Stimulated activated CD8-positive, alpha-beta memory T cell treated with anti-CD3 and anti-CD28 coated beads, Interleukin-15, amount 100 ng/mL, for 48 hours (primary cell): Measurements from ENCODE around the gene SIX3.
A peak's percentile ranks its signal among the peaks of the same experiment; 100 is the strongest.

ENCODE experiments used
- DNase-seq, 2 donors: peaks; one replicate each; pipeline ENCODE4 v3.0.0-alpha.2; 2020; ENCODE audit warnings: low read depth in 2 of 2

SIX3 gene

DNA sequence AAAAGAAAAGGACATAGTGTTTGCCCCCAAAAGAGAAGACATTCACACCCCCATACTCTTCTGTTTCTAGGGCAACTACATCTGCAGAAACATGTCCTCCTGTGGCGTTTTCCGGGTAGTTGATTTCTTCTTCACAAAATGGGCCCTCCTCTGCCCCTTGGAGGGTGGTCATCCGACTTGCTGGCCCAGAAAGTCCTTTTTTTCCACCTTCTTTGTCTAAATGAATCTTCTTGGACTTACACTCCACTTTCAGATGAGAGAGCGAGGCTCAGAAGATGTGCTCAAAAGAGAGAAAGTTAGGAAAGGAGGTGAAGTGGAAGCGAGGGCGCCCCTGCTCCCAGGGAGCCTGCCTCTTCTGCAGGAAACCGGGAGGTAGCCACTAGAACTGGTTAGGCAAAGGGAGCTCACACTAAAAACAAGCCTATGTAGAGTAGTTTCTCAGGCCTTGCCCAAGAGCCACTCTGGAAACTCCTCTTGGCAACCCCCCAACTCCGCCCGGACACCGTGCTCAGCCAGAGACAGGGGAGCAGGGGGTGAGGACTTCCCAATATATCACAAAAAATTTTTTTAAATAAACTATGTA, 10.2 kb upstream of the SIX3 start:
- no peak for DNase-seq

DNA sequence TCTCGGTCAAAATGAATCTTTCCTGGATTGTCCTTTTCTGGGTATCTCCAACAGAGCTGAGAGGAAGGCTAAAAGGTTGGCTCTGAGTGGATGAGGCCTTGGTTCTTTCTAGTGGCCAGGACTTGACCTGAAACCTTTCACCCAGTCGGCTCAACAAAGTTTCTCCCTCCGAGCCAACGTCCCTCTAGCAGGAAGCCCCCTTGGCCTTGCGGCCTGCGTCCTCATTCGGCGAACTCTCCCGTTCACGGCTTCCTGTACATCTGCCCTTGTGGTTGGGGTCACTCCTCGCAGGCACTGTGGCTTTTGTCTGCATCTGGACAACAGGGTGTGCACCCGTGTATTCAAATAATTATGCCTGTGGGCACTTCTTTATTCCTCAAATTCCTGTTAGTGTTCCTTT, 9.4 kb upstream of the SIX3 start:
- no peak for DNase-seq

DNA sequence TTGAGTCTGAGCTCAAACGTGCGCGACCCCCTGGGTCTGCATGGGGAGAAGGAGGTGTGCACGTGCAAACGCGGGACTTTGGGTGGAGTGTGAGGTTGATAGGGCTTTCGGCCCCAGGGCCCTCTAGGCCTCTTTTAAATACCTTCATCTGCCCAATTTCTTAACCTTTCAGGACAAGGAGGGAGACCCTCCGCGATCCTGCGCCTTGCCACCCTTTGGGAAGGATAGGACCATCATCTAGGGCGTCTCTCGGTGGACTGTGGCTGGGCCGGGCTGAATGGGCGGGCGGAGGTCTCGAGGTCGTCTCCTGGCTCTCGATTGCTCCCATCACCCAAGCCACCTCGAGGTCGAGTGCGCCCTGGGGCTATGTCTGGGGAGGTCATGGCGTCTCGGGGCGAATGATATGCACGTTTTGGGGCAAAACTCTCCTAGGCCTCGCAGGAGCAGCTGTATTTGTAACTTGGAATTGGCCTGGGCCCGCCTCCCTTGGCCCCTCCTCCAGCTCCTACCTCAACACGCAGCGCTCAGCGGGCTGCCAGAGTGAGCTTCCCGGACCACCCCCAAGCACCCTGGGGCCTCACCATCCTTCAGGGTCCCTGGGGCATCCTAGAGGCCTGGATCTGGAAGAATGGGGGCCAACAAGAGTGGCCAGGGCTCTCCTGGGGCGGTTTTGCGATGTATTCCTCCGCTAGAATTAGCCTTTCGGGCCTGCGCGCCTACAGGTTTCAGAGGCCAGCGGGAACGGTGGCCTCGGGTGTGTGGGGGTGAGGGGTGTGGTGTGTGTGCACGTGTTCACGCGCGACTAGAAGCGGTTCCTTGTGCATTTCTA, 8.7 kb upstream of the SIX3 start:
- DNase-seq = no peak

DNA sequence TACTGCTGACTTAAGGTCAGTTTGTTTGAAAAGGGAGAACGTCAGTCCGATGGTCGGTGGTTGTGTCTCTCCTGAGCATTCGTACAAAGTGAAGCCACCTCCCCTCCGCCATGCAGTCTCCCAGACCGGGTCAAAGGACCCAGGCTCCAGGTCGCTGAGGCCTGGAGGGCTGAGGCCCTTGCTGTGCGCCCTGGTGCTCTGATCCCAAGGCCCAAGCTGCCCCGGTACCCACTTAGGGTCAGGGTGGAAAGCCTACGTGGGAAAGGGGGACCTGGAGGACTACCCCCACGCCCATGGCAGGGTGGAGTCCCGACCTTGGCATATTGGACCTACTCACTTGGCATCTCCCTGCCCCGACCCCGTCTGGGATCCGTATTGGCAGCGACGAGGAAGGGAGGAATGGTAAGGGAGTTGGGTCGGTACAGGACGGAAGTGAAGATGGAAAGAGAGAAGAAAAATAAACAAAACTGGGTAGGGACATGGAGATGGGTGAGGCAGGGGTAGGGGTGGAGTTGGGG, 8.0 kb upstream of the SIX3 start:
- no peak for DNase-seq

DNA sequence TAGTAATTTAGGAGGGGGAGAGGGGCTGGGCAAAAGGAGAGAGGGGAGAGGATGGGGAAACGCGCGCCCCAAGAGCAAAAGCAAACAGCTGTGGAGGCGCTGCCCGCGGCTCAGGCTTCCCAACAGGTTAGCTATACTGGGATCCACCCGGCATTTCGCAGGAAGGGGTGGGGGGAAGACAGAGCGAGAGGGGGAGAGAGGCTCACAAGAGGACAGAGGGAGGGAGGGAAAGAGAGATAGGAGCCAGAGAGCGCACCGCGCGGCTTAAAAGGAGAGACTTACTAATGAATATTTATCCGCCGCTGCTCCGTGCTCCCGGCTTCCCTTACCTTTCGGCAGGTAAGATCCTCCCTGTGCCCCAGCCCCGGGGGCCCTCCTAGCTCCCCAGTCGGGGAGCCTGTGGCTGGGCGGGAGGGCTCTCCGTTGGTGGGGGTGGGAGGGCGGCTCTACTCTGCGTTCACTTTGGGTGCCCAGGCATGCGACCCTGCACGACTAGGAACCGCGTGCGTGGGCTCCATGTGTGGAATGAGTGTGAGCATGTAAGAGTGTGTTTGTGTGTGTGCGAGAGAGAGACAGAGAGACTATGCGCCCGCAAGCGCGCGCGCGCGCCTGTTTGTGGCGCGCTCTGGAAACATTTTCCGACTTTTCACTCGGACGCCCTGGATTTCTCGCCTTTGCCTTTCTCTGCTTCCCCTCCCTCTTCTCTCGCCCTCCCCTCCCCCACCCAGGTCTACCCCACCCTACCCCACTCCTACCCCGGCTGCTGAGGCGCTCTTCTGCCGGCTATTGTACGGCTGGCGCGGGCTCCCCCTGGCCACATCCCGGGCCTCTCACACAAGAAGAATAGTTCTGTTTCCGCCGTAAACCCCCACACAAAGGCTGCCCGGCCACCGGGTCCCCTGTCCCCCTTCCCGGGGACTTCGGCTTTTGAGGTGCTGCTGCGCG, 7.2 kb upstream of the SIX3 start:
- no peak for DNase-seq

DNA sequence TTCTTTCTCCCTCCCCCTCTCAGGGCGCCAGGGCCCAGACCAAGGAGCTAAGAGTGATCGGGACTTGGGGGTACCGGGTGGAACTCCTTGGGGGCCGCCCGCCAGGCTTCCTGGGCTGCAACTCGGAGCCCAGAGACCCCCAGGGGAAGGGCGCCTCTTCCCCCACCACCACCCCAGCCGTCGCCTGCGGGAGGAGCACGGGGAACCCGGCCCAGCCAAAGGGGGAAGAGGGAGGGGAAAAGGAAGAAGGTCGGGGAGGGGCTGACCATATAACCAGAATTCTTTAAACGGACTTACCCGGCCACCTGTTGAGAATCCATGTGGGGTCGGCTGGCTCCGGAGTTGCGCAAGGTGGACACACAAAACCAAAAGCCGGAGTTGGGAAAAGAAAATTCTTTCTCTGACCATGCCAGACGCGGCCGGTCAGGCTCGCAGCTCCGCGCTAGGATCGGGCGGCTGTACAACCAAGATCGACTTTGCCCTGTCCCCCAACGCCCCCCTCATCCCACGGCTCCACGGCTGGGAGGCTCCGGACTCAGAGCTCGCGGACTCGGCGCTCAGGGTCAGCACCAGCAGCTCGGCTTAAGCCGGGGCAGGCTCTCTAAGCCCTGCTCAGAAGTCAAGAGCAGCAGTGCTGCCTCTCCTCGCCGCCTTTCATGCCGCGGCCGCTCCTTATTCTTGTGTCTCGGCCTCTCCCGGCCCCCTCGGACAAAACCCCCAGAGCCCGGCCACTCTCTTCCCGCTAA, 6.3 kb upstream of the SIX3 start:
- no peak for DNase-seq

DNA sequence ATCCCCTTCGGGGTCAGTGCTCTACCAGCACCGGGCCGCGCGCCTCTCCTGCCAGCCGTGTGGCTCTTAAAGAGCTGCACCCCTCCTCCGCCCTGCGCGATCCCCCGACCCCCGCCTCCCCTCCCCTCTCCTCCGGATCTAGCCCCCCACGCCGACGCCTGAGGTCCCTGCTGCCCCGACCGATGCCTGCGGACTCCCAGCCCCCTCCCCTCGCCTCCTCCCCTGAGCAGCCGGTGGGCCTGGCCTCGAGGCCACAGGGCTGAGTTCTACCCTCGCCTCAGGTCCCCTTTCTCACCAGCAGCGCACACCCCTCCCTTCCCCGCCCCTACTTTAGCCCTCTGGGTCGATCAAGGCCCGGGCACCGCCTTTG, 5.8 kb upstream of the SIX3 start:
- no peak for DNase-seq

DNA sequence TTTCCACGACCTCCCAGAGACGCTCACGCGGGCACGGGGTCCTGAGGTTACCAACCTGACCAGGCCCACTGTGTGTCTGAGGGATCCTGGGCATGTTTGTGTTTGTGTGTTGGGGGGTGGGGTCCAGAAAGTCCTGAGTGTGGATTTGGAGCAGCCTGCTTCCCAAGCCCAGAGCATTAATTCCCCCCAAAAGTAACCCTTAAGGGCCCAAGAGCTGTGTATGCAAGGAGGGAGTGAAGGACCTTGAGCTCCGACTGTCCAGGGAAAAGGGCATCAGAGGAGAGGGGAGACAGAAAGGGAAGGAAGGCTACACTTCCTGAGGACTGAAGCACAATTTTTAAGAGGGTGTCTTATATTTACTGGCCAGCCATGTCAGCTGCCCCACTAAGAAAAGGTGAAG, 5.2 kb upstream of the SIX3 start:
- DNase-seq = no peak

DNA sequence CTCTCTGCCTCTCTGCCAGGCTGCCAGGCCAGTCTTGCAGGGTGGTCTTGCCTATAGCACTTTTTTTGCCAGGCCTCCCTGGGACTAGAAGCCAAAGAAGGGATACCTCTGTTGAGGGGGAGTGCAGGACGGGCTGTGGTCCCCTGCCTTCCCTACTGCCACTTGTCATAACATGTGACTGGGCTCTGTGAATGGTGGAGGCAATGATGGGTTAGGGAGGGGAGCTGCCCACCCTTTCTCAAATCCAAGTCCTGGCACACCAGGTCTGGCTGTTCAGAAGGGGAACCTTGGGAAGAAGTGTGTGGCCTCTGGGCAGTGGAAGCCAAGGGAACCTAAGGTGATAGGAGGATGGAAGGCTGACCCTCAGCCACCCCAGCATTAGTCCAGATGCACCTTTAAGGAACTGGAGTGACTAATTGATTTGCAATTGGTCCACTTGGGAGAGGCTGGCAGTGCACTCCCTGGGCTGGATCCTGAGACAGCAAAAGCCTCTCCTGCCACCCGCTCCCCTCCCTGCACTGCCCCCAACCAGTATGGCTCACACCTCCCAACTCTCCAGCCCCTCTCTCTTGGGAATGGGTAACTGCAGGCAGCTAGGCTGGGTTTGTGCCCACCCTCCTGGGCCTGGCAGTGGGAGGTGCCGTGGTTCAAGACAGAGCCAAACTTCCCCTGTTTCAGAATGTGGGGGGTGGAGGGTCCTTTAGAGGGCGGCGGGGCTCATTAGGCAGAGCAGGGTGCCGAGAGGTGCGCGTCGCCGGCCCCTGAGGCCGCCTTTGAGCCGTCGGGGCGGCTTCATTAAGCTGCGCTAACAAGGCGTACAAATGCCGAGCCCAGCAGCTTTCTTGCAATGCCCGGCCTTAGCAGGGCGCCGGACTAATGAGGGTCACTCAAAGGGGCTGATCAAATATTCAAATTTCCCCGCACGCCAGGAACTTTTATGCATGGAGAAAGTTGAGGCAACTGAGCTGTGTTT, 4.5 kb upstream of the SIX3 start:
- DNase-seq = no peak

DNA sequence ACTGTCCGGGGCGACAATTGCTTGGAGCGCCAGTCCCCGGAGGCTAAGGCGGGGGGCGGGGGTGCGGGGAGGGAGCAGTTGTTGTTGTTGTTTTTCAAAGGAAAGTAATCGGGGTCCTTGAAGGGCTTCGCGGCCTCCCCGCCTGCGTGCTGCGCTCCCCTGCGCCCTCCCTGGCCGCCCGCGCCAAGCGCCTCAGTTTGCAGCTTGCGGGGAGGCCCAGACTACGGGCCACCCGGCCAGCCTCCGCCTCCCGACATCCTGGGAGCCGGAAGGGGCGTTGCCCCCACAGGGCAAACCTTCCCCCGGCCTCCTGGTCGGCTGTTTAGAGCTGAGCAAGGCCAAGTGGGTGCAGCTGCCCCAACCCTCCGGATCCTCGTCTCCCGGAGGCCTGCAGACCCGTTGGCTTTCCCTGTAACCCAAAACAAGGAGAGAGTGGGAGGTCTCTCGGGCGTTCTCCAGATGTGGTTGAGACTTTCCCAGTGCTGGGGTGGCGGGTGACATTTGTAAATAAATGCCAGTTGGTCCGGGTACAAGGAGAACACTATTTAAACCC, 3.7 kb upstream of the SIX3 start:
- DNase-seq = peak; percentile 34 to 41

DNA sequence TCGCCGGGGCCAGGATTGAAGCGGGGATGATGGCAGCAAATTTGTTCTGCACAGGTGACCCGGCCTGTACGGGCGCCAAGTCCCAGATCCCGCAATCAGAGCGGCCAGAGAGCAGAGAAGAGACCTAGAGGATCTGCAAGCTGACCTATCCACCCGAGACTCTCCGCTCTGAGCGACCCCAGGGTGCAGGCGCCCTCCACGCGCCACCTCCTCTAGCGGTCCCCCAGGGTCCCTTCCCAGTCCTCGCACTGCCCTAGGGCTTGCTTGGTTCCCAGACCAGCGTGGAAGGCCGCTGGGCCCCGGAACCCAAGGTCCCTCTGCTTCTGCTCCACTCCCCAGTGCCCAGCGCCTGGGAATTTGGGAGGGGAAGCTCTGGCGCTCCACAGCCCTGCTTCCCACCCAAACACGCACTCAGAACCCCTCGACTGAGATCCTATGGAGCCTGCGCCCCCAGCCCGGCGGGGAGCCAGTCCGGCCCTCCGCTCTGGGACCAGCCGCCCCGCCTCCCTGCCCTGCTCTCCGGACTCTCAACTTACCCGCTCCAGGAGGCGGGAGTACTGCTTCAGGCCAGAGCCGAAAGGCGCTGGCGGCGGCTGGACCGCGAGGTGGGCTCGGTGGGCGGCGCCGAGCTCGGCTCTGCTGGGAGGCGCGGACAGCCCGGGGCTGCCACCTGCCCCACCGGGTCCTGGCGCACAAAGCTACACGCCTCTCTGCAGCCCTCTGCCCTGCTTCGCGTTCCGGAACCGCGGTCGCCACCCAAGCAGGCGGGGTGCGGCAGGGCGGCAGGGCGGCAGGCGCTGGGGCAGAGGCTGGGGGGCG, 3.0 kb upstream of the SIX3 start:
- no peak for DNase-seq

DNA sequence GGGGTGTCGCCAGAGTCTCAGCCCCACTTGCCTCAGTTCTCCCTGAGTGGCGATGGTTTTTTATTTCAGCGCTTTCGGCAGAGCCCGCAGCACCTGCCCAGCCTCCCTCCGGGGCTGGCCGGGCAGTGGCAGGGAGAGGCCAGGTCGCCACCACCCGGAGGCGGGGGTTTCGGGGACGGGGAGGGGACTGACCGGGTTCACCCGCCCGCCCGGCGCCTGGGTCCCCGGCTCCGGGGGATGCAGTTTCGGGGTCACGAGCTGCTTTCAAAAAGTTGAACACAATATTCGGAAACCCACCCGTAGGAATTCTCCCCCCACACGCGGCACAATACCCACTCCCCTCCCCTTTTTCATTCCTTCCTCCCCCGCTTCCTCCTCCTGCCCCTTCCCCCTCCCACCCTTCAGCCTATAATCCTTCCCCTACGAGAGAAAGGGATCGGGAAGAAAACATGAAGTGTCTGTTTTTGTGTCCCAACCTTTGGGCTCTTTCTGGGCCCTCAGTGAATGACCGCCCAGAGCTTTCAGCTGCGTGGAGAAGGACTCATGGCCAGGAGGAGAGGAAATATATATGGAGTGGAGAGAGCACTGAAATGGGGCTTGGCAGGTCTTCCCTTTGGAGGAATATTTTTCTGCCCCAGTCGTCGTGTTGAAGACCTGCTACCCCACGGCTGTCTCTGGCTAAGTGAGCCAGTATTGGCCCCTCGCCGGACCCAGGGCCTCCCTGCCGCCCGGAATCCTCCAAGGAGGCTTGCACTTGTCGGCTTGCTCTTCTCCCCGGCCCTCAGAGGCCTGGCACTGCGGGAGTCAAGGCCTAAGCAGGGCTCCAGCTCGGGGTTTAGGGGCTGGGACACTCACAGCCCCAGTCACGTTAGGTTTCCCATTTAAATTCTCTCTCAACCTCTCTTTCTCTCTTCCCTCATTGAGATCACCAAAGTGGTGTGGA, 2.1 kb upstream of the SIX3 start:
- DNase-seq = no peak

DNA sequence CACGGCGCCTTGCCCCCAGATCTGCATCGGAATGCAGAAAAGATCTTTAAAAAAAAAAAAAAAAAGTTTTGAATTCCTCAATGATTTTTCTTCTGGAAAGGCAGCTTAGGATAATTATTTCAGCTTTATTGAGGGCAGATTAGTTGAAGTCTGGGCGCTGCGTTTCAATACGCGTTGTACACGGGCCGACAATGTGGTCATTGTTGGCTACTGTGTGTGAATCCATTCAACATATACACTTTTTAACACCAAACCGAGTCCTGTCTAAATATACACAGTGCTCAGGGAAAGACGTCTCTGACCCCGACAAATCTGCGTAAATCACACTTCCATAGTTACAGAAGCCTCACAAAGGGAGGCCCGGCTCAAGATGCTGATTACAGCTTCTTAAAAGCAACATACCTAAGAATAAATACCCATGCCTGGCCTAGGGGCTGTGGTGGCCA, 1.4 kb upstream of the SIX3 start:
- DNase-seq = no peak

DNA sequence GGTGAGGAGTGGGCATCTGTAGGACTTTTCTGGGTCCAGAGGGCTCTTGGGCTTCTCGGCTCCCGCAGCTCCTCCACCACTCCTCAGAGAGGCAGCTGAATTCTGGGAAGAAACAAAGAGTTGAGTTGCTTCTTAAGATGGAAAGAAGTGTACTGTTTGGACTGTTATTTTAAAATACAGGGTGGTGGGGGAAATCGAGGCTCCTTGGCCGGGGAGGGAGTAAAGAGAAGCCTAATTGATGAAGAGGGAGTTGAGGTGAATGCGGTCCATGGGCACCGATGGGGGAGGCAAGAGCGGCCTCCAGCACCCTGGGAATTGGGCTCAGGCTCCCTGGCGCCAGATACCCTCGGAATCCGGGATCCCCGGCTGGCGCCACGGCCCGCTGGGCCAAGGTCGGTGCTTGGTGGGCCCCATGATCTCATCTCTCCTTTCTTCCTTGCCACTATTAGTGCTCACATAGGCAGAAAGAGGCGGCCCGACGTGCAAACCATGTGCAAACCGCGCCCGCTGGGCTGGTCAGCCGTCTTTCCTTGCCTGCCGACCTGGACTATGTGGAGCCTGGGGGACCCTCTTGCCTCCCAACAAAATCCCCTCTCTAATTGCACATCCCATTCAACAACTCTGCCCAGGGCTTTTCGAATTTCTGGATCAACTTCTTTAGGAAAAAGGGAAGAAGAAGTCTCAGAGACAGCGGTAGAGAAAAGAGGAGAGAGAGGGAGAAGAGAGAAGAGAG, 604 bp upstream of the SIX3 start:
- DNase-seq = no peak

DNA sequence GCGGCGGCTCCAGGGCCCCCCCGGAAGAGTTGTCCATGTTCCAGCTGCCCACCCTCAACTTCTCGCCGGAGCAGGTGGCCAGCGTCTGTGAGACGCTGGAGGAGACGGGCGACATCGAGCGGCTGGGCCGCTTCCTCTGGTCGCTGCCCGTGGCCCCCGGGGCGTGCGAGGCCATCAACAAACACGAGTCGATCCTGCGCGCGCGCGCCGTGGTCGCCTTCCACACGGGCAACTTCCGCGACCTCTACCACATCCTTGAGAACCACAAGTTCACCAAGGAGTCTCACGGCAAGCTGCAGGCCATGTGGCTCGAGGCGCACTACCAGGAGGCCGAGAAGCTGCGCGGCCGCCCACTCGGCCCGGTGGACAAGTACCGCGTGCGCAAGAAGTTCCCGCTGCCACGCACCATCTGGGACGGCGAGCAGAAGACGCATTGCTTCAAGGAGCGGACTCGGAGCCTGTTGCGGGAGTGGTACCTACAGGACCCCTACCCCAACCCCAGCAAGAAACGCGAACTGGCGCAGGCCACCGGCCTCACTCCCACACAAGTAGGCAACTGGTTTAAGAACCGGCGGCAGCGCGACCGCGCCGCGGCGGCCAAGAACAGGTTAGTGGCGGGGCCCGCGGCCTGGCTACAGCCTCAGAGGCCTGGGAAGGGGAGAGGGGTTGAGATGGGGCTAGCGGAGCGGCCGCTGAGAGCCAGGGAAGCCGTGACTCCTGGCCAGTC, 965 bp downstream of the SIX3 start:
- no peak for DNase-seq

DNA sequence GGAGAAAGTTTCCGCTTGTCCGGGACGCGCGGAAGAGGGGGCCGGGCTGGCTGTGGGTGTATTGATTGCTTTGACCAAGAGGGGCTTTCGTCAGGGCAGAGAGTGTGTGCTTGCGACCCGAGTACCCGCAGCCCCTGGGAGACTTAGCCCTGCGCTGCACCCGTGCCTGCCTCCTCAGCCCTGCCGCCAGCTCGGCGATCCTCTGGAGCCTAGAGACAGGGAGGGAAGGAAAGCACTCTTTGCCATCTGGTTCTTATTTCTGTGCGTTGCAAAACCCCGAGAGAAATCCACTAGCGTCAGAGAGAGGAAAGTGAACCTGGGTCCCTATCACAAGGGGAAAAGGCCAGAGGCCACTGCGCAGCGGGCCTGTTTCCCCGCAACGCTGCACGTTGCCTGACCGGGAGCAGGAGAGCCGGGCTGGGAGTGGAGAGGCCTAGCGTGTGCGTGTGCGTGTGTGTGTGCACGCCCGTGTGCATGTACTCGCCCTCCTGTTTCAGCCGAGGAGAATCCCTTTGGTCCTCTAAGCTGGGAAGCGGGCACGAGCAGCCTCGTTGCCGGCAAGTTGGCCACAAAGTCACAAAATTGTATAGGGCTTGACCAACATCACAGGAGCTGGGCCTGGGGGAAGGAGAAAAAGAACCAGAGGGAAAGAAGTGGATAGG, 1.7 kb downstream of the SIX3 start:
- no peak for DNase-seq
